K562 (cell line): ENCODE measurements around the gene KCNN3.

ENCODE experiments used
- CREB1 ChIP-seq, 2 experiments: sonication (generic) in 1 of 2; formaldehyde crosslinking in 1 of 2; IDR thresholded peaks; 2 replicates each; pipeline versions ENCODE4 v1.6.1 to v1.8.0; 2012 to 2022; ENCODE audit warnings: inconsistent platforms in 1 of 2, mild to moderate bottlenecking in 1 of 2, missing genetic modification reagents in 1 of 2, moderate library complexity in 1 of 2
- ETV5 ChIP-seq: sonication (generic); formaldehyde crosslinking; IDR thresholded peaks from 2 replicates; pipeline ENCODE4 v1.4.0; 2020; ENCODE audit warnings: low read depth, mild to moderate bottlenecking, missing genetic modification reagents
- KLF1 ChIP-seq: fragments of 450-650 bp; IDR thresholded peaks from 2 replicates; pipeline ENCODE4 v1.6.1; 2016; ENCODE audit warnings: missing genetic modification characterization, missing compliant biosample characterization
- RUNX1 ChIP-seq: sonication (generic); IDR thresholded peaks from 2 replicates; pipeline ENCODE4 v1.6.1; 2016; ENCODE audit warnings: antibody characterized with exemption, low read depth
- TFAM ChIP-seq: fragments of 250-450 bp; sonication (Bioruptor Pico); conservative IDR thresholded peaks from 2 replicates; pipeline ENCODE4 v1.5.0; 2021; ENCODE audit warnings: mild to moderate bottlenecking, moderate library complexity
- ZEB2 ChIP-seq: fragments of 450-650 bp; IDR thresholded peaks from 2 replicates; pipeline ENCODE4 v1.6.1; 2016
- ZKSCAN3 ChIP-seq: fragments of 250-450 bp; sonication (Bioruptor Pico); IDR thresholded peaks from 2 replicates; pipeline ENCODE4 v1.4.0; 2020
- ZNF121 ChIP-seq: sonication (generic); formaldehyde crosslinking; conservative IDR thresholded peaks from 2 replicates; pipeline ENCODE4 v1.8.0; 2022; ENCODE audit warnings: missing genetic modification reagents
- ZNF274 ChIP-seq: IDR thresholded peaks from 2 replicates; pipeline ENCODE4 v1.6.1; 2011; ENCODE audit warnings: low read depth, mild to moderate bottlenecking, low read length, moderate library complexity, borderline replicate concordance
- TF ChIP-seq, protein P1 (sequence below): fragments of 450-650 bp; IDR thresholded peaks from 2 replicates; pipeline ENCODE4 v1.6.1; 2016; ENCODE audit warnings: borderline replicate concordance
- TF ChIP-seq, protein P2 (sequence below), 3 experiments: IDR thresholded peaks in 2 of 3; conservative IDR thresholded peaks in 1 of 3; 2 replicates each; pipeline ENCODE4 v1.5.1; 2011 to 2012; ENCODE audit warnings: low read length in 3 of 3, mild to moderate bottlenecking in 3 of 3, control low read depth in 2 of 3, improper control_type of control experiment in 1 of 3, inconsistent platforms in 1 of 3, low read depth in 1 of 3, mixed read lengths in 1 of 3, moderate library complexity in 1 of 3; ENCODE audit not compliant: insufficient read depth in 2 of 3

DNA sequence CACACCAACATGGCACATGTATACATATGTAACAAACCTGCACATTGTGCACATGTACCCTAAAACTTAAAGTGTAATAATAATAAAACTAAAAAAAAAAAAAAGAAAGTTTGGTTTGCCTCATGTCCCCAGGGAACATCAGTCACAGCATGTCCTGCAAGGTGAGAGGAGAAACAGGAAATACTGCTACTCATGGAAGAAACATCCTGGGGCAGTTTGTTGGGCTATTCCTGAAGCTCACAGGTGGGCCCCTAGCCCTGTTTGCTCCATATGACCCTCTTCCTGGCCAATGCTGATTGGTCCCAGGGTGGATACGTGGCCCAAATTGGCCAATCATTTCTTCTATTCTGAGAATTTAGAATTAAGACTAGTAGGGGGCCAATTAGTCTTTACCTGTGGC, 158.7 kb downstream of the KCNN3 start:
- TF ChIP-seq, protein P1, sequence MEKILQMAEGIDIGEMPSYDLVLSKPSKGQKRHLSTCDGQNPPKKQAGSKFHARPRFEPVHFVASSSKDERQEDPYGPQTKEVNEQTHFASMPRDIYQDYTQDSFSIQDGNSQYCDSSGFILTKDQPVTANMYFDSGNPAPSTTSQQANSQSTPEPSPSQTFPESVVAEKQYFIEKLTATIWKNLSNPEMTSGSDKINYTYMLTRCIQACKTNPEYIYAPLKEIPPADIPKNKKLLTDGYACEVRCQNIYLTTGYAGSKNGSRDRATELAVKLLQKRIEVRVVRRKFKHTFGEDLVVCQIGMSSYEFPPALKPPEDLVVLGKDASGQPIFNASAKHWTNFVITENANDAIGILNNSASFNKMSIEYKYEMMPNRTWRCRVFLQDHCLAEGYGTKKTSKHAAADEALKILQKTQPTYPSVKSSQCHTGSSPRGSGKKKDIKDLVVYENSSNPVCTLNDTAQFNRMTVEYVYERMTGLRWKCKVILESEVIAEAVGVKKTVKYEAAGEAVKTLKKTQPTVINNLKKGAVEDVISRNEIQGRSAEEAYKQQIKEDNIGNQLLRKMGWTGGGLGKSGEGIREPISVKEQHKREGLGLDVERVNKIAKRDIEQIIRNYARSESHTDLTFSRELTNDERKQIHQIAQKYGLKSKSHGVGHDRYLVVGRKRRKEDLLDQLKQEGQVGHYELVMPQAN = no peak
- no peak for TF ChIP-seq CREB1 (IDR thresholded peaks at IDR 0.05)
- no peak for TF ChIP-seq CREB1 (CRISPR knock-in tag; IDR thresholded peaks at IDR 0.05)
- no peak for TF ChIP-seq RUNX1
- no peak for TF ChIP-seq ZKSCAN3
- TF ChIP-seq, protein P2, sequence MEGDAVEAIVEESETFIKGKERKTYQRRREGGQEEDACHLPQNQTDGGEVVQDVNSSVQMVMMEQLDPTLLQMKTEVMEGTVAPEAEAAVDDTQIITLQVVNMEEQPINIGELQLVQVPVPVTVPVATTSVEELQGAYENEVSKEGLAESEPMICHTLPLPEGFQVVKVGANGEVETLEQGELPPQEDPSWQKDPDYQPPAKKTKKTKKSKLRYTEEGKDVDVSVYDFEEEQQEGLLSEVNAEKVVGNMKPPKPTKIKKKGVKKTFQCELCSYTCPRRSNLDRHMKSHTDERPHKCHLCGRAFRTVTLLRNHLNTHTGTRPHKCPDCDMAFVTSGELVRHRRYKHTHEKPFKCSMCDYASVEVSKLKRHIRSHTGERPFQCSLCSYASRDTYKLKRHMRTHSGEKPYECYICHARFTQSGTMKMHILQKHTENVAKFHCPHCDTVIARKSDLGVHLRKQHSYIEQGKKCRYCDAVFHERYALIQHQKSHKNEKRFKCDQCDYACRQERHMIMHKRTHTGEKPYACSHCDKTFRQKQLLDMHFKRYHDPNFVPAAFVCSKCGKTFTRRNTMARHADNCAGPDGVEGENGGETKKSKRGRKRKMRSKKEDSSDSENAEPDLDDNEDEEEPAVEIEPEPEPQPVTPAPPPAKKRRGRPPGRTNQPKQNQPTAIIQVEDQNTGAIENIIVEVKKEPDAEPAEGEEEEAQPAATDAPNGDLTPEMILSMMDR (IDR thresholded peaks at IDR 0.05 in 2 of 3, conservative IDR thresholded peaks at IDR 0.05 in 1 of 3; ENCODE audit: insufficient read depth in 2 of 3, low read depth in 1 of 3, low read length in 3 of 3) = no peak
- no peak for TF ChIP-seq KLF1 (tag)
- TF ChIP-seq TFAM (CRISPR knock-in tag) = no peak
- no peak for TF ChIP-seq ZNF274
- TF ChIP-seq ZEB2 = no peak
- TF ChIP-seq ETV5 (CRISPR knock-in tag) = no peak
- no peak for TF ChIP-seq ZNF121 (CRISPR knock-in tag)
